Suppressor macrophage treated with lipopolysaccharide for 4 hours (primary cell): ENCODE data around the gene C14orf119.
"Not testable (repeated sequence)": the region's sequence is repeated elsewhere in the genome, so short reads cannot be mapped to it uniquely, and the experiment has no call there.

Experiments used
- DNase-seq: peaks from one replicate; pipeline ENCODE4 v3.0.0-alpha.2; 2020

Gene C14orf119

GRCh38 chr14:23091294-23092225, 3.7 kb upstream of the C14orf119 start:
- DNase-seq: no peak

GRCh38 chr14:23093104-23093503, 2.2 kb upstream of the C14orf119 start:
- DNase-seq: no peak

DNA sequence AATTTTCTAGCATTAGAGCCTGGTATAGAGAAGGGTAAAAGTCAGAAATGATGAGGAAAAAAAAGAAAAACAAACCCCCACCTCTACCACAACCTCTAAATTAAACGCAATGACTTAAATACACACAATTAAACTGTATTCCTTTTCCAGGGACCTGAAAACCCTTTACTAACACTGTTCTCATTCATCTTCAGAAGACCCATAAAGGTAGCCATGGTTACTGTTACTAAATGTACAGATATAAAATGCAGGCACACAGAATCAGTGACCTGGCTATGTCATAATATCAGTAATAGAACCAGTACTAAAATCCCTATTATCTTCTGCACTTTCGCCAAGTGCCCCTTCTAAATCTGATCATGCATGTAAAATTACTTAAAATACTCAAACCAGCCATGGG, 1.8 kb upstream of the C14orf119 start:
- no peak for DNase-seq

GRCh38 chr14:23093991-23094665, 1.2 kb upstream of the C14orf119 start:
- DNase-seq: no peak

DNA sequence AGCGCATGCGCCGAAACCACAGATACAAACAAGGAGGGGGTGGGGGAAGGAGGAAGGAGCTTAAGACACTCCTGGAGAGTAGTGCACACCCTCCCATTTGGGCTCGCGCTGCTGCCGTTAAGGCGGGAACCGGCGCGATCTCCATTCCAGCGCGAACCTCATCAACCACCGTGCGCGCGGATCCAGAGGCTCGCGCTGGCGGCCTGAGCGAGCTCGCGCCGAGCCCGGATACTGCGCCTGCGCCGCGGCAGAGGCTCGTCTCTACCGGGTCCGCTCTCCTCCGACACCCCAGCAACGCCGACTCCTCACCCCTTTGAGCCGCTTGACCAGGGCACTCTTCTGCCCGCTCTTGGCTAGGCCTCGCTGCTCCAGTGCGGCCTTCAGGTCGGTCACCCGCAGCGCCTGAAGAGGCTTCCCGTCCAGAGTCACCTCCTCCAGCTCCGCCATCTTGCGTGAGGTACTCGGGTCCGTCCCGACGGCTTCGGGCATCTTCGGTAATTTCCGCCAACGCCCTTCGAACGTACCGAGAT, 574 bp upstream of the C14orf119 start, which contains the start of gene ACIN1:
Gene ACIN1, minus strand, starts transcription at position 471 of the 530 bp plus-strand sequence. Its CDS starts 24 bp downstream, at position 447.
- DNase-seq: peak; percentile 76

- DNase-seq: no peak
These were observed 2.5 kb downstream of the C14orf119 start for GRCh38 chr14:23097786-23098185.

- DNase-seq: no peak
These were observed 4.0 kb downstream of the C14orf119 start for GRCh38 chr14:23099212-23099861.

- DNase-seq: no peak
These were observed 6.1 kb downstream of the C14orf119 start for GRCh38 chr14:23101213-23101970.

DNA sequence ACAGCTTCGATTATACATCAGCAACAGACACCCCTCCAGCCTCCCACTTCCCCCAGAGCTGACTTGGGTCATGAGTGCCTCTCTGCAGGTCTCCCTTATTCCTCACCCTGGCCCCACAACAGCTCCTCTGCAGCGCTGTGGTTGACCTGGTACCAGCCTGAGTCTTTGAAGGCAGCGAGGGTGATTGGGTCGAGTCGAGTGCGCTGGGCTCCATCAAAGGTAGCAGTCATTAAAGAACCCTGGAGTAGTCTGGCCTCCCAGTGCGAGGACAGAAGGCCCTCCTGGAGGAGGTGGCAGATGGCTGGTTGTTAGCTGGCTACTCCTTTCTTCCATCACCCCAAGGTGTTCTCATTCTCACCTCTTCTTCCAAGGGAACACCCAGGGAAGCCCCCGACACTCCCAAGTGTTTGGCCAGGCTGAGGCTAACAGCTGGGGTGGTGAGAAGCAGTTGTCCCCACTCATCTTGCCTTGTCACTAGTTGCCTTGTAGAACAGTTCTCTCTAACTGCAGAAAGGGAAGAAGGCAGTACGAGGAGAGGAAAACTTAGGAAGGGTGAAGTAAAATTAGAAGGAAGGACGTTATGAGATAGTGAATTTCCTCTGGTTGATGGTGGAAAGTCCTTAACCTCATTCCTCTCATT, 6.8 kb downstream of the C14orf119 start:
- DNase-seq: no peak

DNA sequence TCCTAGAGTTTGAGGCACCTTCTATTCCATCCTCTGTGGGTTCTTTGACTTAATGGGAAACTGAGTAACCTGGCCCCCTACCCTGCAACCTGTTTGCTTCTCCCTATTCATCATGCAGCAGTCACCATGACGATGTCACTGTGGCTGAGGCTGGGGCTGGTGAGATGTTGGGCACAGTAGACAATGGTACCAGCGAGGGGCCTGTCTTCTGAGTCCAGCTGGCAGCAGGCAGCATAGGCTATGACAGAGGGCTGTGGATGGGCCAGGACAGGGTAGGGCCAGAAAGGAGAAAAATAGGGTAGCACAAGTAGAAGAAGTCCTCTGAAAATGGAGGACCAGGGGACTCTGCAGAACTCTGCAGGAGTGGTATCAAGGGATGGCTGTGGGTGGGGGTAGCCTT, 7.5 kb downstream of the C14orf119 start:
- DNase-seq: no peak

GRCh38 chr14:23103581-23103980, 8.3 kb downstream of the C14orf119 start:
- DNase-seq: no peak

DNA sequence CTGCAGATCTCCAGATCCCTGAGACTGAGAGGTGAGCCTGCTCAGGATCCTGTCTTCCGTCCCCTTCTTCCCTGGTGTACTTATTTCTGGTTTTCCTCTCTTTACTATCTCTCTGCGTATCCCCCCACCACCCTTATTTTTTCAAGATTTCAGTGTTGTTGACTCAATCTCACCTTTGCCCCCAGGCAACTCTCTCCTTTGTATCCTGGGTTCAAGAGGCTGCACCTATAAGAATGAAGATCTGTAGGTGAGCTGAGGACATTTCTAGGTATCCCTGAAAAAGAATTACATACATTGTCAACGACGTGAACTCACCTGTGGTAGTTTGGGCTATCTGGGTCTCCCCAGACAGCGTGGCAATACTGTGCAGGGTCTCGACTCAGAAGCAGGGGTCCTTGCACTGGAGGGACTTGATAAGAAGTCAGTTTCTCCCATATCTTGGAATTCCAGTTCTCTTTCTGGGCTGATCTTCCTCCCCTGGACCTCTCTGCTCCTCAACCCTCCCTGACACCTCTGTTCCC, 8.8 kb downstream of the C14orf119 start:
- no peak for DNase-seq

GRCh38 chr14:23104591-23105347, 9.5 kb downstream of the C14orf119 start, which contains the start of gene CIROP:
Gene CIROP, minus strand, starts transcription at chr14:23104989. Its CDS starts 69 bp downstream, at chr14:23104920.
- no peak for DNase-seq

- DNase-seq: no peak
These were observed 10.1 kb downstream of the C14orf119 start for GRCh38 chr14:23105348-23105824.

DNA sequence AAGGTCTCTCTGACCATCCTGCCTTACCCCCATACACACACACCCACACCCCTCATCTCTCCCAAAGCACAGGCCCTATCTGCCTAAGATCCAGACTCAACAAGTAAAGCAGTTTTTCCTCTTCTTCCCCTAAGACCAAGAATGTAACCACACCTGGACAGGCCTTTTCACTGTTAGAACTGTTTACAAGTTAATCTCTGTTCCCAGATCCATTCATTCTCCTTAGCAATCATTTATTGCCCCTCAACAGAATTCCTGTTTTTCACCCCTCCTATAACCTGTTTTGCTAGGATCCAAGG, 11.4 kb downstream of the C14orf119 start:
- no peak for DNase-seq

- not testable (repeated sequence) for DNase-seq
These were observed 12.3 kb downstream of the C14orf119 start for GRCh38 chr14:23107620-23108019.

DNA sequence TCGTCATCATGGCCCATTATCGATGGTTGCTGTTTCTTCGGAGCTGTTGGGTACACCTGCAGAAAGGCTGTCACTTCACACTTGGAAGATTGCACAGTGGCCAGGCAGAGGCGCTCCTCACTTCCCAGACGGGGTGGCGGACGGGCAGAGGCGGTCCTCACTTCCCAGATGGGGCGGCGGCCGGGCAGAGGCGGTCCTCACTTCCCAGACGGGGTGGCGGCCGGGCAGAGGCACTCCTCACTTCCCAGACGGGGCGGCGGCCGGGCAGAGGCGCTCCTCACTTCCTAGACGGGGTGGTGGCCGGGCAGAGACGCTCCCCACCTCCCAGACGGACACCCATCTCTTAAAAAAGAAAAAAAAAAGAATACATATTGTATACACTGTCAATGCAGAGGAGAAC, 12.9 kb downstream of the C14orf119 start:
- DNase-seq: not testable (repeated sequence)

- no peak for DNase-seq
These were observed 14.5 kb downstream of the C14orf119 start for GRCh38 chr14:23109769-23110168.

DNA sequence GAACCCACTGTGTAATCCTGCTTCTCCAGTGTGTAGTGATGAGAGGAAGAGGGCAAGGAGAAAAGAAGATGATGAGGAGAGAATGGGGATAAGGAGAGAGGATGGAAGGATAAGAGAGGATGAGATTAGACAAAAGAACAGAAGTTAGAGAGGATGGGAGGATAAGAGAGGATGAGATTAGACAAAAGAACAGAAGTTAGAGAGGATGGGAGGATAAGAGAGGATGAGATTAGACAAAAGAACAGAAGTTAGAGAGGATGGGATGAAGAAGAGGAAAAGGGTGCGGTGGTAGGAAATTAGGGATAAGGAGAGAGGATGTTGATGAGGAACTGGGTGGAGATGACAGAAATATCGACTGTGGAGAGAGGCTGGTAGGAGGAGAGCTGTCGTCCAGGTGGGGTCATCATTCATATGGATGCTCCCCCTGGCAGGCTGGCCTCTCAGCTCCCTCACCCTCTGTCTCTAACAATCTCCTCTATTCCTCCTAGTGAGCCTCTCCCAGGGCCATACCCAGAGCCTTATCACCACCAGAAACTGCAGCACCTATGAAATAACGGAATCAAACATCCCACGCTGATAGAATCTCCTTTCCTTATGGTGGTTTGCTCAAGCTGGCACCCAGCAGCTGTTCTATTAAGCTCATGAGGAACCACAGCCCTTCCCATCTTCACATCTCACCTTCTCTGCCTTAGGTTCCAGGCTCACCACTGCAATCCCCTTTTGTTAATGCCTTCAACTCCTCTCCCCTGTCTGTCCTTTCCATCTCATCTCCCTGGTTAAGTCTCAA, 15.5 kb downstream of the C14orf119 start:
- DNase-seq: no peak
